Kidney (tissue), 14 donors: ENCODE data around the gene CYP4A11. TPM values are rescaled to one million over a fixed set of nuclear protein-coding genes. Genes with fewer than 3 reads are reported as not detected.
"Not testable (repeated sequence)": the region's sequence is repeated elsewhere in the genome, so short reads cannot be mapped to it uniquely, and the experiment has no call there.

Source experiments
- DNase-seq, 5 donors: peaks; one replicate each; pipeline ENCODE4 v3.0.0-alpha.2; 2013 to 2020
- FAIRE-seq: peaks from 2 replicates; lab custom pipeline; 2012; peaks lifted over from hg19 to GRCh38; lab: Jason Lieb, UNC
- H3K27ac ChIP-seq, 2 donors: one replicate each; pipeline ENCODE4 v1.7.0; 2013; ENCODE audit warnings: low read depth in 2 of 2, low read length in 2 of 2, inconsistent platforms in 1 of 2
- H3K27me3 ChIP-seq: one replicate; pipeline ENCODE4 v1.7.1; 2013; ENCODE audit warnings: low read length, inconsistent platforms; ENCODE audit not compliant: control insufficient read depth, insufficient read depth
- H3K36me3 ChIP-seq, 3 donors: one replicate each; pipeline versions ENCODE4 v1.7.0 to v1.7.1; 2013; ENCODE audit warnings: low read length in 3 of 3, control low read depth in 1 of 3, inconsistent platforms in 1 of 3; ENCODE audit not compliant: insufficient read depth in 3 of 3, control insufficient read depth in 2 of 3
- H3K4me1 ChIP-seq, 3 donors: one replicate each; pipeline versions ENCODE4 v1.7.0 to v1.7.1; 2013; ENCODE audit warnings: low read length in 3 of 3, inconsistent platforms in 1 of 3, low read depth in 1 of 3; ENCODE audit not compliant: control insufficient read depth in 2 of 3, insufficient read depth in 2 of 3
- H3K4me3 ChIP-seq, 3 donors: one replicate each; pipeline versions ENCODE4 v1.7.0 to v1.8.1; 2013; ENCODE audit warnings: low read length in 3 of 3, control low read depth in 1 of 3, inconsistent platforms in 1 of 3
- H3K9ac ChIP-seq, 3 donors: one replicate each; pipeline versions ENCODE4 v1.7.0 to v1.7.1; 2013; ENCODE audit warnings: low read length in 3 of 3, control low read depth in 1 of 3, inconsistent platforms in 1 of 3
- H3K9me3 ChIP-seq, 3 donors: one replicate each; pipeline versions ENCODE4 v1.7.0 to v1.7.1; 2013; ENCODE audit warnings: low read length in 3 of 3, control low read depth in 1 of 3, inconsistent platforms in 1 of 3; ENCODE audit not compliant: control insufficient read depth in 2 of 3, insufficient read depth in 1 of 3
- CTCF ChIP-seq: IDR thresholded peaks from 3 replicates; pipeline ENCODE4 v1.5.1; 2012; ENCODE audit warnings: mild to moderate bottlenecking, moderate library complexity, borderline replicate concordance; ENCODE audit not compliant: insufficient read depth; ENCODE audit errors: extremely low read depth
- intact Hi-C: fragments of 100-400 bp; cut with DNase I; formaldehyde crosslinking; loops from one replicate; pipeline ENCODE4 v1.11.1; 2022
- polyA plus RNA-seq: library from polyadenylated mRNA; stranded (reverse); fragments of 350-450 nt; fragmentation: Illumina TruSeq; extraction: RNeasy Lipid Tissue Mini Kit (QIAGEN cat#74804); gene quantifications from one replicate; pipeline ENCODE4 v1.2.3, GENCODE V29; 2014; ENCODE audit warnings: low read depth, low replicate concordance; ENCODE audit not compliant: insufficient read depth
- total RNA-seq: library from RNA; stranded (reverse); fragmentation: NEBNext Ultra II Directional; extraction: Animal tissue kit (Norgen Biotek cat#: 25700); gene quantifications from one replicate; pipeline ENCODE4 v1.2.1, GENCODE V29; 2021
- donor health status: control.
- donor health status: control.
- donor health status: control.
- donor health status: control.
- donor health status: control.
- donor health status: DM: yes; HTN: yes; CAD: no.
- donor health status: Normal renal cell carcinoma (clear cell type).

Gene CYP4A11
- total and polyA plus RNA-seq, 2 donors from 2014 or later = 23.0 to 384 TPM

- H3K9me3 ChIP-seq, H3K4me1 ChIP-seq, H3K27ac ChIP-seq, H3K4me3 ChIP-seq, H3K27me3 ChIP-seq, H3K9ac ChIP-seq, FAIRE-seq, intact Hi-C loops: not testable (repeated sequence)
- DNase-seq = peak in 3 of 5 donors; percentile 17 to 31 (median 22)
- TF ChIP-seq CTCF = peak; percentile 15
- H3K36me3 ChIP-seq = peaks cover 0 to 16% (median 2%) of the 10 kb centered on the region in 3 donors
These were observed 6.4 kb downstream of the CYP4A11 start for GRCh38 chr1:46934852-46935251.

GRCh38 chr1:46932020-46932419, 9.3 kb downstream of the CYP4A11 start:
- FAIRE-seq, DNase-seq, H3K27ac ChIP-seq, H3K9me3 ChIP-seq, H3K27me3 ChIP-seq, H3K4me1 ChIP-seq, intact Hi-C loops, H3K4me3 ChIP-seq, H3K9ac ChIP-seq: not testable (repeated sequence)
- peaks cover 0 to 13% (median 2%) of the 10 kb centered on the region in 3 donors for H3K36me3 ChIP-seq

GRCh38 chr1:46931151-46931550, 10.1 kb downstream of the CYP4A11 start:
- intact Hi-C loops = no loop called here
- H3K9ac ChIP-seq = no peak overlapping the region
- peaks cover 0 to 8% (median 0%) of the 10 kb centered on the region in 3 donors for H3K36me3 ChIP-seq
- TF ChIP-seq CTCF = no peak
- no peaks in the 10 kb centered on the region for H3K9me3 ChIP-seq
- DNase-seq = no peak
- no peaks in the 10 kb centered on the region for H3K27me3 ChIP-seq
- no peak for FAIRE-seq
- no peak overlapping the region for H3K27ac ChIP-seq
- H3K4me1 ChIP-seq = no peaks in the 10 kb centered on the region
- no peak overlapping the region for H3K4me3 ChIP-seq

- no peak for FAIRE-seq
- H3K36me3 ChIP-seq = no peaks in the 10 kb centered on the region
- TF ChIP-seq CTCF = no peak
These were observed 13.9 kb downstream of the CYP4A11 start for GRCh38 chr1:46927249-46927835.

More at GRCh38 chr1:46927249-46927835, 13.9 kb downstream of the CYP4A11 start:
- no peak overlapping the region for H3K27ac ChIP-seq
- no peaks in the 10 kb centered on the region for H3K9me3 ChIP-seq
- intact Hi-C loops = no loop called here
- H3K27me3 ChIP-seq = no peaks in the 10 kb centered on the region
- H3K4me1 ChIP-seq = no peaks in the 10 kb centered on the region
- DNase-seq = no peak
- no peak overlapping the region for H3K9ac ChIP-seq
- H3K4me3 ChIP-seq = no peak overlapping the region
